Fibroblast of mammary gland (primary cell): ENCODE results near the gene TEX29.
A peak's percentile ranks its signal among the peaks of the same experiment; 100 is the strongest.

ENCODE experiments used
- DNase-seq: peaks from one replicate; pipeline ENCODE4 v3.0.0-alpha.2; 2010; ENCODE audit warnings: low read depth
- H3K4me3 ChIP-seq: 2 replicates; pipeline ENCODE4 v1.5.1; 2011; ENCODE audit warnings: low read depth, mild to moderate bottlenecking, low read length, moderate library complexity; ENCODE audit not compliant: control insufficient read depth
- TF ChIP-seq, protein P1 (sequence below): conservative IDR thresholded peaks from 2 replicates; pipeline ENCODE4 v1.5.1; 2011; ENCODE audit warnings: low read depth, low read length, inconsistent platforms; ENCODE audit not compliant: control insufficient read depth, insufficient read depth

The TEX29 gene

GRCh38 chr13:111319998-111320911 lies at the start of gene TEX29:
TSS of gene TEX29 (plus strand) at chr13:111320642. CDS start at chr13:111320891, 249 bp downstream.
- H3K4me3 ChIP-seq = no peak within 1 kb of the TSS
- TF ChIP-seq, protein P1, sequence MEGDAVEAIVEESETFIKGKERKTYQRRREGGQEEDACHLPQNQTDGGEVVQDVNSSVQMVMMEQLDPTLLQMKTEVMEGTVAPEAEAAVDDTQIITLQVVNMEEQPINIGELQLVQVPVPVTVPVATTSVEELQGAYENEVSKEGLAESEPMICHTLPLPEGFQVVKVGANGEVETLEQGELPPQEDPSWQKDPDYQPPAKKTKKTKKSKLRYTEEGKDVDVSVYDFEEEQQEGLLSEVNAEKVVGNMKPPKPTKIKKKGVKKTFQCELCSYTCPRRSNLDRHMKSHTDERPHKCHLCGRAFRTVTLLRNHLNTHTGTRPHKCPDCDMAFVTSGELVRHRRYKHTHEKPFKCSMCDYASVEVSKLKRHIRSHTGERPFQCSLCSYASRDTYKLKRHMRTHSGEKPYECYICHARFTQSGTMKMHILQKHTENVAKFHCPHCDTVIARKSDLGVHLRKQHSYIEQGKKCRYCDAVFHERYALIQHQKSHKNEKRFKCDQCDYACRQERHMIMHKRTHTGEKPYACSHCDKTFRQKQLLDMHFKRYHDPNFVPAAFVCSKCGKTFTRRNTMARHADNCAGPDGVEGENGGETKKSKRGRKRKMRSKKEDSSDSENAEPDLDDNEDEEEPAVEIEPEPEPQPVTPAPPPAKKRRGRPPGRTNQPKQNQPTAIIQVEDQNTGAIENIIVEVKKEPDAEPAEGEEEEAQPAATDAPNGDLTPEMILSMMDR = no peak
- DNase-seq = no peak

DNA sequence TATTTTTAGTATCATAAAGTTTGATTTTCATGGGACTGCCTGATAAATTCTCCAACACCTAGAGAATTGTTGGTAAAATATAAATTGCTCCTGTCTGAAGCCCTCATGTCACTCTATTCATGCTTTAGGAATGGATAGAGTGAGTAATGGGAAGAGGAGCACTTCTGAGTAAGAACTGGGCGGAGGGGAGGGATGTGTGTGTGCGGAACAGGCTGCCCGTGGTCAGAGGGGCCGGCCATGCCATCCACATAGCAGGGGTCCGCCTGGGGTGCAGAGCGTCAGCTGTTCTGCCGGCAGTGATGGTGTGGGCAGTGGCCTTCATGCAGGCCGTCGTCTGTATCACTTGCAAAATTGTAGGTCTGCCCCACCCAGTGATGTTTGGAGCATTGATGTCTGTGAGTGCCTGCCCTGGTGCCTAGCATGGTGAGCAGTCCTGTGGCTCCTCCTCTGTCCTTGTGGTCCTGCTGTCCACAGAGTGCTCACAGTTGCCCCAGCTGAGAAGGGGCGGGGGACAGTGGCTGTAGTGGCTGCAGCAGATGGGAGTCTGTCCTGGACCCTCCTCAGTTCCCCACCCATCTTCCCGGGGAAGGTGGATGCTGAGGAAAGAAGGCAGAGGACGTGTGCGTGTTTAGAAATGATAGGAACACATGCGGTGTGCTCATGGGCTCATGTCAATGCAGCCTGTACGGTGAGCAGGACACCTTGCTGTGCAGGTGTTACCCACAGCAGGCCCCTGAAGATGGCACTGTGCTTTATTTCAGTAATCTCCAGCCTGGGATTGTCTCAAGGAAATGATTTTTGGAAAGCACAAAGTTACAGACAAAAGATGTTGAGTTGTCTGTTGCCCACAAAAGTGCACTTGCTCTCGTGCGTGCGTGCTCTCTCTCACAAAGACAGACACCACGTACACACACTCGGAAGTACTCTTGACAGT lies 49.4 kb upstream of the TEX29 start:
- TF ChIP-seq, protein P1 = no peak
- peak; percentile 69 for DNase-seq
- no peak overlapping the region for H3K4me3 ChIP-seq

- DNase-seq = no peak
- no peak overlapping the region for H3K4me3 ChIP-seq
- TF ChIP-seq, protein P1 = no peak
Measured at GRCh38 chr13:111272117-111272516, 48.3 kb upstream of the TEX29 start.

DNA sequence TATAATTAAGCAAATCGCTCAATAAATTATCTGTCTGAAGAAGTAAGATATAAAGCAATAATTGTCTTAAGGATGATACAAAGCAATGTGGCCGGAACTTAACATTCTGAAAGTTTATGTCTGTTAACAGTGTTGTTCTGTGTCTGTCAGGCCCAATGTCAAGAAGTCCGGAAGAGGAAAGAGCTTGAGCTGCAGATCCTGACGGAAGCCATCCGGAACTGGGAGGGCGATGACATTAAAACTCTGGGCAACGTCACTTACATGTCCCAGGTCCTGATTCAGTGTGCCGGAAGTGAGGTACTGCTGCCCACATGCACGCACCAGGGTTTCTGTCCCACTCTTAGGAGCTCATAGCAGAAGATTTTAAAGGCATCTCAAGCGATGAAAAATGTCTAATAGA lies 45.1 kb upstream of the TEX29 start:
- H3K4me3 ChIP-seq = no peak overlapping the region
- TF ChIP-seq, protein P1 = no peak
- no peak for DNase-seq

GRCh38 chr13:111275995-111276618 lies 44.3 kb upstream of the TEX29 start:
- H3K4me3 ChIP-seq = no peak overlapping the region
- TF ChIP-seq, protein P1 = no peak
- no peak for DNase-seq

GRCh38 chr13:111278258-111278657 lies 42.2 kb upstream of the TEX29 start:
- TF ChIP-seq, protein P1 = no peak
- H3K4me3 ChIP-seq = no peak overlapping the region
- no peak for DNase-seq
